WTC11 (cell line): ENCODE data around the gene HEPACAM. TPM values are rescaled to one million over a fixed set of nuclear protein-coding genes. Genes with fewer than 3 reads are reported as not detected.

Source experiments
- ATAC-seq: fragments of 200-7000 bp; cut with Tn5 transposase; 2 replicates; pipeline ENCODE4 v1.10.0; 2021; ENCODE audit warnings: mild to moderate bottlenecking, moderate library complexity
- CTCF ChIA-PET: fragments of 300-600 bp; sonication (Branson Sonifier 250); formaldehyde crosslinking; loops from one replicate; lab custom pipeline; 2021; ENCODE audit warnings: antibody characterized with exemption; lab: Charles Lee
- POLR2A ChIA-PET: fragments of 350-600 bp; sonication (Branson Sonifier 250); formaldehyde crosslinking; loops from one replicate; lab custom pipeline; 2021; ENCODE audit warnings: antibody characterized with exemption; lab: Charles Lee
- DNase-seq: peaks from one replicate; pipeline ENCODE4 v3.0.0; 2021; ENCODE audit warnings: low spot score
- H3K27ac Mint-ChIP-seq: 2 replicates; pipeline ENCODE4 v1.8.0; 2021; ENCODE audit warnings: mixed read lengths
- H3K27me3 Mint-ChIP-seq: 2 replicates; pipeline ENCODE4 v1.8.0; 2021; ENCODE audit warnings: low read depth, mild to moderate bottlenecking, moderate library complexity, mixed read lengths
- H3K36me3 Mint-ChIP-seq: 2 replicates; pipeline ENCODE4 v1.8.0; 2021; ENCODE audit warnings: mixed read lengths
- H3K4me1 Mint-ChIP-seq: 2 replicates; pipeline ENCODE4 v1.8.0; 2022; ENCODE audit warnings: mixed read lengths
- H3K4me3 Mint-ChIP-seq: 2 replicates; pipeline ENCODE4 v1.8.0; 2021; ENCODE audit warnings: mild to moderate bottlenecking, moderate library complexity, mixed read lengths
- H3K9me3 Mint-ChIP-seq: 2 replicates; pipeline ENCODE4 v1.8.0; 2021; ENCODE audit warnings: mixed read lengths
- CBFB ChIP-seq: sonication (generic); formaldehyde crosslinking; IDR thresholded peaks from 2 replicates; pipeline ENCODE4 v1.8.1; 2022; ENCODE audit warnings: mild to moderate bottlenecking, low read depth, missing genetic modification reagents
- E2F1 ChIP-seq: sonication (generic); formaldehyde crosslinking; IDR thresholded peaks from 2 replicates; pipeline ENCODE4 v1.8.0; 2022; ENCODE audit warnings: mild to moderate bottlenecking, missing genetic modification reagents
- ELF4 ChIP-seq: sonication (generic); formaldehyde crosslinking; IDR thresholded peaks from 2 replicates; pipeline ENCODE4 v1.8.1; 2022; ENCODE audit warnings: low read depth, mild to moderate bottlenecking, moderate library complexity, missing genetic modification reagents
- ETV6 ChIP-seq: sonication (generic); formaldehyde crosslinking; IDR thresholded peaks from 2 replicates; pipeline ENCODE4 v1.8.1; 2022; ENCODE audit warnings: mild to moderate bottlenecking, missing genetic modification reagents
- GRHL2 ChIP-seq: fragments of 250-450 bp; sonication (Bioruptor Pico); IDR thresholded peaks from 2 replicates; pipeline ENCODE4 v1.8.0; 2022; ENCODE audit warnings: mild to moderate bottlenecking, moderate library complexity; ENCODE audit not compliant: insufficient replicate concordance, severe bottlenecking
- GTF2I ChIP-seq: fragments of 250-450 bp; sonication (Bioruptor Pico); conservative IDR thresholded peaks from 2 replicates; pipeline ENCODE4 v1.4.0; 2021; ENCODE audit warnings: mild to moderate bottlenecking
- IRF2 ChIP-seq: sonication (generic); formaldehyde crosslinking; IDR thresholded peaks from 2 replicates; pipeline ENCODE4 v1.8.0; 2022; ENCODE audit warnings: low read depth, missing genetic modification reagents, borderline replicate concordance
- JUN ChIP-seq: sonication (generic); formaldehyde crosslinking; IDR thresholded peaks from 2 replicates; pipeline ENCODE4 v1.8.0; 2023; ENCODE audit warnings: mild to moderate bottlenecking, missing genetic modification reagents
- MAX ChIP-seq: sonication (generic); formaldehyde crosslinking; IDR thresholded peaks from 2 replicates; pipeline ENCODE4 v1.8.0; 2022; ENCODE audit warnings: mild to moderate bottlenecking, missing genetic modification reagents
- NFE2L1 ChIP-seq: sonication (generic); formaldehyde crosslinking; IDR thresholded peaks from 2 replicates; pipeline ENCODE4 v1.8.1; 2023; ENCODE audit warnings: missing genetic modification reagents
- NR1H2 ChIP-seq: sonication (generic); formaldehyde crosslinking; IDR thresholded peaks from 2 replicates; pipeline ENCODE4 v1.9.0; 2021; ENCODE audit warnings: mild to moderate bottlenecking, moderate library complexity, missing genetic modification reagents
- NR2C2 ChIP-seq: sonication (generic); formaldehyde crosslinking; IDR thresholded peaks from 2 replicates; pipeline ENCODE4 v1.8.0; 2022; ENCODE audit warnings: mild to moderate bottlenecking, missing genetic modification reagents
- RELA ChIP-seq: sonication (generic); formaldehyde crosslinking; IDR thresholded peaks from 2 replicates; pipeline ENCODE4 v1.8.1; 2022; ENCODE audit warnings: missing genetic modification reagents, mild to moderate bottlenecking, borderline replicate concordance
- RORB ChIP-seq: fragments of 250-450 bp; sonication (Bioruptor Pico); IDR thresholded peaks from 2 replicates; pipeline ENCODE4 v1.9.0; 2021; ENCODE audit warnings: mild to moderate bottlenecking
- SMAD3 ChIP-seq: sonication (generic); formaldehyde crosslinking; IDR thresholded peaks from 2 replicates; pipeline ENCODE4 v1.8.0; 2022; ENCODE audit warnings: missing genetic modification reagents, mild to moderate bottlenecking, borderline replicate concordance
- SMAD4 ChIP-seq: sonication (generic); formaldehyde crosslinking; IDR thresholded peaks from 2 replicates; pipeline ENCODE4 v1.8.0; 2022; ENCODE audit warnings: mild to moderate bottlenecking, missing genetic modification reagents
- TEAD4 ChIP-seq: sonication (generic); formaldehyde crosslinking; IDR thresholded peaks from 2 replicates; pipeline ENCODE4 v1.8.0; 2022; ENCODE audit warnings: mild to moderate bottlenecking, missing genetic modification reagents
- ZNF138 ChIP-seq: sonication (generic); formaldehyde crosslinking; conservative IDR thresholded peaks from 2 replicates; pipeline ENCODE4 v1.8.1; 2022; ENCODE audit warnings: mild to moderate bottlenecking, moderate library complexity, missing genetic modification reagents
- ZNF317 ChIP-seq: sonication (generic); formaldehyde crosslinking; IDR thresholded peaks from 2 replicates; pipeline ENCODE4 v1.8.1; 2023; ENCODE audit warnings: low read depth, mild to moderate bottlenecking, moderate library complexity, missing genetic modification reagents, borderline replicate concordance
- ZNF396 ChIP-seq: fragments of 250-450 bp; sonication (Bioruptor Pico); IDR thresholded peaks from 2 replicates; pipeline ENCODE4 v1.8.0; 2021; ENCODE audit warnings: mild to moderate bottlenecking, moderate library complexity, borderline replicate concordance
- ZNF416 ChIP-seq: fragments of 250-450 bp; sonication (Bioruptor Pico); IDR thresholded peaks from 2 replicates; pipeline ENCODE4 v1.9.0; 2021; ENCODE audit warnings: mild to moderate bottlenecking, inconsistent platforms
- ZNF671 ChIP-seq: fragments of 250-450 bp; sonication (Bioruptor Pico); IDR thresholded peaks from 2 replicates; pipeline ENCODE4 v1.8.0; 2021; ENCODE audit warnings: mild to moderate bottlenecking
- total RNA-seq: library from RNA; stranded (reverse); gene quantifications from 3 replicates; pipeline ENCODE4 v1.2.3, GENCODE V29; 2021
- TF ChIP-seq, protein P1 (sequence below): sonication (generic); formaldehyde crosslinking; conservative IDR thresholded peaks from 2 replicates; pipeline ENCODE4 v1.8.1; 2022; ENCODE audit warnings: mild to moderate bottlenecking, missing genetic modification reagents
- TF ChIP-seq, protein P2 (sequence below): sonication (generic); formaldehyde crosslinking; IDR thresholded peaks from 2 replicates; pipeline ENCODE4 v1.8.1; 2023; ENCODE audit warnings: mild to moderate bottlenecking, missing genetic modification reagents, moderate library complexity
- TF ChIP-seq, protein P3 (sequence below): sonication (generic); formaldehyde crosslinking; IDR thresholded peaks from 2 replicates; pipeline ENCODE4 v1.8.1; 2022; ENCODE audit warnings: low read depth, mild to moderate bottlenecking, moderate library complexity, missing genetic modification reagents, borderline replicate concordance

The HEPACAM gene
- total RNA-seq, 1 experiment from 2014 or later, result not detected

DNA sequence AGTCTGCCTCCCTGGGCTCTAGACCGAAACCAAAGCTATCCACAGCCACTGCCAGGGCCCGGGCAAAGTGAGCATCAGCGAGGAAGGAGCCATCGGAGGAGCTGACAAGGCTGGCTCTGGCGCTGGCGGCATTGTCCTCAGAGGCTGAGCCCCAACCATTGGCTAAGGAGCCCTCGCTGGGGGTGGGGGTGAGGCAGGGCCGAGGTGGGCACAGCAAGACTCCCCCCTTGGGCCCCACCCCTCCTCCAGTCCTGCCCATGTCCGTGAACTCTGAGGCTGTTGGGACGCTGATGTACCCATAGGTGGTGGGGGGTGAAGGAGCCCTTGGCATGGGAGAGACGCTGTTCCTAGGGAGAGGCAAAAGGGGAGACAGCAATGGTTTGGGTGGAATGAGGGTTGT, 49.4 kb downstream of the HEPACAM start:
- DNase-seq (no peak), ATAC-seq (no peak)
- ChIA-PET CTCF (interaction anchor here (0.8 to 3.4 kb wide), 3 partner anchors 10 to 20 kb away, joined by 4 to 20 read pairs (median 5); no protein-coding TSS in a partner anchor), POLR2A (no interaction called here)
- Mint-ChIP-seq H3K4me3 (no peak overlapping the region), H3K9me3 (no peaks in the 10 kb centered on the region), H3K27ac (no peak overlapping the region), H3K27me3 (peaks cover 40% of the 10 kb centered on the region), H3K4me1 (peaks cover 12% of the 10 kb centered on the region; the same call in 1 of the 2 replicates), H3K36me3 (no peaks in the 10 kb centered on the region)
- TF ChIP-seq, protein P1, sequence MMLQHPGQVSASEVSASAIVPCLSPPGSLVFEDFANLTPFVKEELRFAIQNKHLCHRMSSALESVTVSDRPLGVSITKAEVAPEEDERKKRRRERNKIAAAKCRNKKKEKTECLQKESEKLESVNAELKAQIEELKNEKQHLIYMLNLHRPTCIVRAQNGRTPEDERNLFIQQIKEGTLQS, result no peak
- TF ChIP-seq ZNF396 (CRISPR knock-in tag) (no peak), ZNF671 (CRISPR knock-in tag) (no peak), ETV6 (CRISPR knock-in tag) (no peak)
- TF ChIP-seq, protein P2, sequence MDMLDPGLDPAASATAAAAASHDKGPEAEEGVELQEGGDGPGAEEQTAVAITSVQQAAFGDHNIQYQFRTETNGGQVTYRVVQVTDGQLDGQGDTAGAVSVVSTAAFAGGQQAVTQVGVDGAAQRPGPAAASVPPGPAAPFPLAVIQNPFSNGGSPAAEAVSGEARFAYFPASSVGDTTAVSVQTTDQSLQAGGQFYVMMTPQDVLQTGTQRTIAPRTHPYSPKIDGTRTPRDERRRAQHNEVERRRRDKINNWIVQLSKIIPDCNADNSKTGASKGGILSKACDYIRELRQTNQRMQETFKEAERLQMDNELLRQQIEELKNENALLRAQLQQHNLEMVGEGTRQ (CRISPR knock-in tag), result no peak

DNA sequence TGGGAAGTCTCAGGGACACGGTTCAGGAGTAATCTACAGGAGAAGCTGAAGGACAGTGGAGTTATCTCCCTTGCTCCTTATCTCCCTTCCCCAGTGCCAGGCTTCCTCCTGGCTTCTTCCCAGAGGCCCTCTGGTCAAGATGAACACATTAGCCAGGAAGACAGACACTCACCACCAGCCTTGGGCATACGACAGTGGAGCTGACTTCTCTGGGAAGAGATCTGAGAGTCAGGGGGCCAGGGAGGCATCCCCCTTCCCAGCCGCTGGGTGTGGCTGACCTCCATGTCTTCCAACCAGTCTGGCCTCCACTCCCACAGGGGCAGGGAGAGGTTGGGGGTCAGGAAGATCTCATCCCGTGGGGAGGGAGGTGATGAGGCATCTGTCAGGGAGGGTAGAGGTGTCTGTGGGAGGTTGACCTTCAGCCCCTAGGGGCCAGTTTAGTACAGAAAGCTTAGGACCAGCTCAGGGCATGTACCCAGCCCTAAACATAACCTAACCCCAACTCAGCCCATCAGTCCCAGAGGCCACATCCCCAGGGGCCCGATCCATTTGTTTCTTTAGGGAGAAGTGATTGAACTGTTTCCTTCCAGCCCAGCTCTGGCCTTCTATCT, 50.9 kb downstream of the HEPACAM start:
- POLR2A ChIA-PET, result no interaction called here

GRCh38 chr11:124884340-124884739, 51.5 kb downstream of the HEPACAM start:
- peaks cover 34% of the 10 kb centered on the region for H3K27me3 Mint-ChIP-seq
- POLR2A ChIA-PET, result no interaction called here
- CTCF ChIA-PET, result interaction anchor here (1.2 to 1.6 kb wide), 2 partner anchors 8 to 240 kb away, joined by 4 to 5 read pairs; no protein-coding TSS in a partner anchor
- no peak overlapping the region for H3K27ac Mint-ChIP-seq
- no peaks in the 10 kb centered on the region for H3K9me3 Mint-ChIP-seq
- H3K36me3 Mint-ChIP-seq, result no peaks in the 10 kb centered on the region
- no peak overlapping the region for H3K4me3 Mint-ChIP-seq
- DNase-seq, result no peak
- no peak for ATAC-seq
- H3K4me1 Mint-ChIP-seq, result peaks cover 12% of the 10 kb centered on the region; the same call in 1 of the 2 replicates
- no peak for TF ChIP-seq ELF4 (CRISPR knock-in tag)
- TF ChIP-seq MAX (CRISPR knock-in tag), result no peak
- TF ChIP-seq, protein P3, sequence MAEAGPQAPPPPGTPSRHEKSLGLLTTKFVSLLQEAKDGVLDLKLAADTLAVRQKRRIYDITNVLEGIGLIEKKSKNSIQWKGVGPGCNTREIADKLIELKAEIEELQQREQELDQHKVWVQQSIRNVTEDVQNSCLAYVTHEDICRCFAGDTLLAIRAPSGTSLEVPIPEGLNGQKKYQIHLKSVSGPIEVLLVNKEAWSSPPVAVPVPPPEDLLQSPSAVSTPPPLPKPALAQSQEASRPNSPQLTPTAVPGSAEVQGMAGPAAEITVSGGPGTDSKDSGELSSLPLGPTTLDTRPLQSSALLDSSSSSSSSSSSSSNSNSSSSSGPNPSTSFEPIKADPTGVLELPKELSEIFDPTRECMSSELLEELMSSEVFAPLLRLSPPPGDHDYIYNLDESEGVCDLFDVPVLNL, result no peak
- no peak for TF ChIP-seq CBFB (CRISPR knock-in tag)
- TF ChIP-seq ZNF317 (CRISPR knock-in tag), result no peak
- no peak for TF ChIP-seq E2F1 (CRISPR knock-in tag)
- no peak for TF ChIP-seq NR2C2 (CRISPR knock-in tag)
- TF ChIP-seq ZNF138, result no peak
- no peak for TF ChIP-seq SMAD3
- TF ChIP-seq JUN (CRISPR knock-in tag), result no peak
- no peak for TF ChIP-seq IRF2
- no peak for TF ChIP-seq TEAD4 (CRISPR knock-in tag)
- no peak for TF ChIP-seq GRHL2 (CRISPR knock-in tag)
- no peak for TF ChIP-seq ZNF416
- no peak for TF ChIP-seq NR1H2 (CRISPR knock-in tag)
- no peak for TF ChIP-seq GTF2I (CRISPR knock-in tag)
- TF ChIP-seq SMAD4, result no peak

More for the DNA sequence above, 50.9 kb downstream of the HEPACAM start:
- DNase-seq (no peak), ATAC-seq (no peak)
- TF ChIP-seq RELA (CRISPR knock-in tag), result no peak
- TF ChIP-seq E2F1 (CRISPR knock-in tag), result no peak
- TF ChIP-seq TEAD4 (CRISPR knock-in tag), result no peak
- no peak for TF ChIP-seq RORB (CRISPR knock-in tag)
- no peak for TF ChIP-seq NFE2L1 (CRISPR knock-in tag)
- no peaks in the 10 kb centered on the region for H3K36me3 Mint-ChIP-seq
- H3K4me3 Mint-ChIP-seq, result no peak overlapping the region
- no peak overlapping the region for H3K27ac Mint-ChIP-seq
- H3K27me3 Mint-ChIP-seq, result peaks cover 40% of the 10 kb centered on the region
- H3K9me3 Mint-ChIP-seq, result no peaks in the 10 kb centered on the region
- H3K4me1 Mint-ChIP-seq, result peaks cover 12% of the 10 kb centered on the region; the same call in 1 of the 2 replicates
- CTCF ChIA-PET, result interaction anchor here (1.6 to 1.8 kb wide), 2 partner anchors 9 to 18 kb away, joined by 4 to 5 read pairs; no protein-coding TSS in a partner anchor
